WERI-Rb-1 (cell line): Measurements from ENCODE around the gene TULP4.

ENCODE experiments used
- DNase-seq: peaks from one replicate; pipeline ENCODE4 v3.0.0-alpha.2; 2020
- H3K27ac ChIP-seq: fragments of 250-450 bp; sonication (Bioruptor Pico); 2 replicates; pipeline ENCODE4 v1.5.1; 2020; ENCODE audit warnings: mild to moderate bottlenecking, moderate library complexity
- H3K27me3 ChIP-seq: fragments of 250-450 bp; sonication (Bioruptor Pico); 2 replicates; pipeline ENCODE4 v1.5.1; 2021; ENCODE audit warnings: mild to moderate bottlenecking, low read depth, moderate library complexity; ENCODE audit not compliant: insufficient read depth, severe bottlenecking
- H3K36me3 ChIP-seq: fragments of 250-450 bp; sonication (Bioruptor Pico); 2 replicates; pipeline ENCODE4 v1.5.1; 2020; ENCODE audit warnings: mild to moderate bottlenecking, moderate library complexity
- H3K4me3 ChIP-seq: 2 replicates; pipeline ENCODE4 v1.5.1; 2011; ENCODE audit warnings: low read depth, mild to moderate bottlenecking, control low read depth, low read length
- H3K9me3 ChIP-seq: fragments of 250-450 bp; sonication (Bioruptor Pico); 2 replicates; pipeline ENCODE4 v1.5.1; 2021; ENCODE audit warnings: mild to moderate bottlenecking, moderate library complexity; ENCODE audit not compliant: severe bottlenecking
- TF ChIP-seq, protein P1 (sequence below): IDR thresholded peaks from 2 replicates; pipeline ENCODE4 v1.5.1; 2011; ENCODE audit warnings: low read depth, mild to moderate bottlenecking, control low read depth, inconsistent platforms, low read length

TULP4 gene

GRCh38 chr6:158381214-158381613 is 68.9 kb downstream of the TULP4 start:
- no peak overlapping the region for H3K4me3 ChIP-seq
- no peak for DNase-seq
- H3K27ac ChIP-seq = no peak overlapping the region
- TF ChIP-seq, protein P1, sequence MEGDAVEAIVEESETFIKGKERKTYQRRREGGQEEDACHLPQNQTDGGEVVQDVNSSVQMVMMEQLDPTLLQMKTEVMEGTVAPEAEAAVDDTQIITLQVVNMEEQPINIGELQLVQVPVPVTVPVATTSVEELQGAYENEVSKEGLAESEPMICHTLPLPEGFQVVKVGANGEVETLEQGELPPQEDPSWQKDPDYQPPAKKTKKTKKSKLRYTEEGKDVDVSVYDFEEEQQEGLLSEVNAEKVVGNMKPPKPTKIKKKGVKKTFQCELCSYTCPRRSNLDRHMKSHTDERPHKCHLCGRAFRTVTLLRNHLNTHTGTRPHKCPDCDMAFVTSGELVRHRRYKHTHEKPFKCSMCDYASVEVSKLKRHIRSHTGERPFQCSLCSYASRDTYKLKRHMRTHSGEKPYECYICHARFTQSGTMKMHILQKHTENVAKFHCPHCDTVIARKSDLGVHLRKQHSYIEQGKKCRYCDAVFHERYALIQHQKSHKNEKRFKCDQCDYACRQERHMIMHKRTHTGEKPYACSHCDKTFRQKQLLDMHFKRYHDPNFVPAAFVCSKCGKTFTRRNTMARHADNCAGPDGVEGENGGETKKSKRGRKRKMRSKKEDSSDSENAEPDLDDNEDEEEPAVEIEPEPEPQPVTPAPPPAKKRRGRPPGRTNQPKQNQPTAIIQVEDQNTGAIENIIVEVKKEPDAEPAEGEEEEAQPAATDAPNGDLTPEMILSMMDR = no peak
- H3K27me3 ChIP-seq = no peaks in the 10 kb centered on the region
- peaks cover 10% of the 10 kb centered on the region for H3K36me3 ChIP-seq
- no peaks in the 10 kb centered on the region for H3K9me3 ChIP-seq

- Histone ChIP-seq H3K9me3 (no peaks in the 10 kb centered on the region), H3K4me3 (no peak overlapping the region), H3K27me3 (no peaks in the 10 kb centered on the region), H3K27ac (no peak overlapping the region), H3K36me3 (peaks cover under 1% of the 10 kb centered on the region; the same call in 1 of the 2 replicates)
- TF ChIP-seq, protein P1 = no peak
- DNase-seq = no peak
Observed at GRCh38 chr6:158382491-158382890, 70.2 kb downstream of the TULP4 start.

DNA sequence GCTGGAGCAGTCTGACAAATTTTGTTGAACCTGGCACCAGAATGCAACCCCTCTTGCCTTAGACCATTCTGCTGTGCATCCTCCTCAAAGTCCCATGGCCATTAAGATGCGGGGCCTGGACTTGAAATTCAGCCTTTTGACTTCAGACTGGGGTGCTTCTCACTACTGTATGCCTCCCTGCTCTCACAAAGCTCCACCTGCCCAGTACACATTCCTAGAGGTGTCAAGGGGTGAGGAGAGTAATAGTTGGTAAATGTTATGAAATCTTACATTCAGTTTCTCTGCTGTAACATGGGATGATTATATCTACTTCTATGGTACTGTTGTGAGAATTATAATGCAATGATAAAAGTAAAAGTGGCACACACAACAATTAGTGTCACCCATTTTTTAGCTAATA is 70.8 kb downstream of the TULP4 start:
- Histone ChIP-seq H3K27me3 (no peaks in the 10 kb centered on the region), H3K36me3 (no peaks in the 10 kb centered on the region; the same call in 1 of the 2 replicates), H3K4me3 (no peak overlapping the region), H3K9me3 (no peaks in the 10 kb centered on the region), H3K27ac (no peak overlapping the region)
- TF ChIP-seq, protein P1 = no peak
- DNase-seq = no peak

DNA sequence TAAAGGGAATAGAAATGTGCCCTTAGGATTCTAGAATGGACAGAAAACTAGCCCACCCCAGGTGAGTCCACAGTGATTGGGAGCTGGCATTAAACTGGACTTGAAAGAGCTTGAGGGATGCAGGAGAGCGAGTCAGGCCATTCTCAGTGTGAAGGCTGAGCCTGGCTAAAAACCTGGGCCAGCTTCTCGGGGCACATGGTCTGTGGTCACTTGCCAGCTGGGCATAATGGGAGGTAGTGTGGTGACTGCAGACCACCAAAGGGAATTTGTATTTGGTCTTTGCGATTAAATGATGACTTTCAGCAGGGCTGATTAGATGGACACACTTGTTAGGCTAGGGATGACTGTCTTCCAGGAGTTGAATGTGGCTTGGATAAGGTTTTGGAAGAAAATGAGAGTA is 71.3 kb downstream of the TULP4 start:
- Histone ChIP-seq H3K27ac (no peak overlapping the region), H3K9me3 (no peaks in the 10 kb centered on the region), H3K4me3 (no peak overlapping the region), H3K27me3 (no peaks in the 10 kb centered on the region), H3K36me3 (no peaks in the 10 kb centered on the region; the same call in 1 of the 2 replicates)
- TF ChIP-seq, protein P1 = no peak
- no peak for DNase-seq

DNA sequence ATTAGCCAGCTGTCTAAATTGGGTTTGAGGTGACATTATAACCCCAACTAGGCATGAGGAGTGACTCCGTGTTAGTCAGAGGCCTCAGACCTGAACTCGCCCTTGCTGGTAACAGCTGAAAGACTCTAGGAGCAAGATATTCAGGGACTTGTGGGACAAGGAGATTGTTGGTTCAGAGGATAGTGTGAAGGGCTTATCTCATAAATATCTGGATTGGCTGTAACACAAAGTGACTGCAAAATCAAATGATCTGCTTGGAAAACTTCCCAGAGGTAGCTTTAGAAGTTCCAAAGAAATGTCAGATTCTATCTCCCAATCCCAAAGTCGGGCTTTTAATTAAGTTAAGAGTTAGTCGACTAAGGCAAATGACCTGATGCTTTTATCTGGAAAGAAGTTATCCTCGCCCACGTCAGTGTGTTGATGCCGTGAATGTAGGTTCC is 72.4 kb downstream of the TULP4 start:
- H3K4me3 ChIP-seq = no peak overlapping the region
- DNase-seq = no peak
- H3K27me3 ChIP-seq = no peaks in the 10 kb centered on the region
- no peaks in the 10 kb centered on the region; the same call in 1 of the 2 replicates for H3K36me3 ChIP-seq
- TF ChIP-seq, protein P1 = no peak
- no peaks in the 10 kb centered on the region for H3K9me3 ChIP-seq
- no peak overlapping the region for H3K27ac ChIP-seq

- Histone ChIP-seq H3K4me3 (no peak overlapping the region), H3K27ac (no peak overlapping the region), H3K27me3 (no peaks in the 10 kb centered on the region), H3K9me3 (peaks cover 5% of the 10 kb centered on the region), H3K36me3 (peaks cover 5% of the 10 kb centered on the region)
- DNase-seq = no peak
- TF ChIP-seq, protein P1 = no peak
Observed at GRCh38 chr6:158387036-158387435, 74.8 kb downstream of the TULP4 start.
